Activated T-cell treated with anti-CD3 and anti-CD28 coated beads for 1 hour (primary cell): ENCODE results near the gene EXOSC2.

Experiments used
- DNase-seq: peaks from one replicate; pipeline ENCODE4 v3.0.0-alpha.2; 2020; ENCODE audit warnings: low read depth

EXOSC2 gene

GRCh38 chr9:130693426-130694191, at the start of gene EXOSC2:
Gene EXOSC2 (plus strand): TSS chr9:130693780. CDS start chr9:130693792, 12 bp downstream.
- DNase-seq = peak; percentile 96

- no peak for DNase-seq
Measured at GRCh38 chr9:130651221-130651620, 42.4 kb upstream of the EXOSC2 start.

- no peak for DNase-seq
Measured at GRCh38 chr9:130651752-130652151, 41.8 kb upstream of the EXOSC2 start.

- no peak for DNase-seq
Measured at GRCh38 chr9:130654879-130655278, 38.7 kb upstream of the EXOSC2 start.

- no peak for DNase-seq
Measured at GRCh38 chr9:130658893-130659698, 34.5 kb upstream of the EXOSC2 start.

- no peak for DNase-seq
Measured at GRCh38 chr9:130659699-130660248, 33.8 kb upstream of the EXOSC2 start.

GRCh38 chr9:130660326-130660682, 33.3 kb upstream of the EXOSC2 start:
- no peak for DNase-seq

GRCh38 chr9:130660683-130661450, 32.7 kb upstream of the EXOSC2 start:
- no peak for DNase-seq

- DNase-seq = no peak
Measured at GRCh38 chr9:130661451-130662098, 32.0 kb upstream of the EXOSC2 start.

- no peak for DNase-seq
Measured at GRCh38 chr9:130662099-130662969, 31.2 kb upstream of the EXOSC2 start.

GRCh38 chr9:130662970-130663257, 30.7 kb upstream of the EXOSC2 start:
- no peak for DNase-seq

GRCh38 chr9:130663258-130663976, 30.2 kb upstream of the EXOSC2 start:
- DNase-seq = no peak

GRCh38 chr9:130663977-130664250, 29.7 kb upstream of the EXOSC2 start:
- DNase-seq = no peak

- no peak for DNase-seq
Measured at GRCh38 chr9:130664251-130665028, 29.1 kb upstream of the EXOSC2 start, which contains the start of gene PRDM12. Gene PRDM12 (plus strand): TSS chr9:130664594. CDS start chr9:130664654, 60 bp downstream.

- DNase-seq = no peak
Measured at GRCh38 chr9:130665029-130665430, 28.6 kb upstream of the EXOSC2 start.

GRCh38 chr9:130665431-130666392, 27.9 kb upstream of the EXOSC2 start:
- no peak for DNase-seq

GRCh38 chr9:130666393-130667119, 27.0 kb upstream of the EXOSC2 start:
- DNase-seq = no peak

- DNase-seq = no peak
Measured at GRCh38 chr9:130667120-130667435, 26.5 kb upstream of the EXOSC2 start.
